PC-3 (cell line): ENCODE measurements around the gene PTCD1.

Experiments used
- CTCF ChIP-seq: fragments of 300-600 bp; sonication (generic); conservative IDR thresholded peaks from 2 replicates; pipeline ENCODE4 v1.5.1; 2017; ENCODE audit warnings: antibody characterized with exemption, low read depth, mild to moderate bottlenecking, low read length
- EZH2 ChIP-seq: fragments of 300-600 bp; sonication (generic); IDR thresholded peaks from one replicate; pipeline ENCODE4 v1.6.1; 2017; ENCODE audit warnings: antibody characterized with exemption, mild to moderate bottlenecking, low read length; ENCODE audit not compliant: unreplicated experiment
- EZH2phosphoT487 ChIP-seq: fragments of 300-600 bp; sonication (generic); IDR thresholded peaks from 2 replicates; pipeline ENCODE4 v1.6.1; 2018; ENCODE audit warnings: mild to moderate bottlenecking, antibody characterized with exemption, low read length, borderline replicate concordance

- no peak for TF ChIP-seq CTCF
- no peak for TF ChIP-seq EZH2phosphoT487
- no peak for TF ChIP-seq EZH2
These were observed 35.7 kb downstream of the PTCD1 start for GRCh38 chr7:99402854-99403253.
